ENCODE results near the gene LPCAT2. TPM values are rescaled to one million over a fixed set of nuclear protein-coding genes. Genes with fewer than 3 reads are reported as not detected.

LPCAT2 gene
- total and polyA plus RNA-seq, 2 of the 8 experiments (the other 6 are each of a cell fraction or from before 2014, with no cell fraction given): 2.2 to 10.6 TPM

DNA sequence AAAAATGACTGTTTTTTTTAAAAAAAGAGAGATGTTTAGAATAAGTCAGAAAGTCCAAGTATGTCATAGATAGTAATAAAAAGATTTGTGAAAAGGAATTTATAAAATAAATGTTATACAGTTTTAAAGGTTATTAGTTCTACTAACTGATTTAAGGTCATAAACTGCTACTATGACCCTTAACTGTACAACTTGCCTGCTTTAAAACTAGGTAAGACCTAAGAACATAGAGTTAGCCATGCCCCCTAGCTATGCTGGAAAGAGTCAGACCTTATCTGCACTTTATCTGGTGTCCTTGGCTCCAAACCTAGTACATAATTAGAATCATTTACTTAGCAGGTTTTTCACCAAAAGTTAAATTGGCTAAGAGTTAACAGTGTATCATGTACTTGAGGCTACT is 123.4 kb downstream of the LPCAT2 start:
- Histone ChIP-seq H3K79me2 (ENCODE audit: control insufficient read depth in 1 of 2, insufficient read depth in 2 of 2, low read length in 2 of 2) (no peaks in the 10 kb centered on the region), H4K20me1 (replicated peaks in 1 of 2; ENCODE audit: control insufficient read depth in 1 of 2, insufficient read depth in 2 of 2, low read length in 2 of 2) (no peaks in the 10 kb centered on the region), H3K23ac (ENCODE audit: insufficient read length) (no peak overlapping the region), H2BK15ac (ENCODE audit: low read length) (no peak overlapping the region), H2AFZ (ENCODE audit: low read length) (no peak overlapping the region), H2AK5ac (ENCODE audit: low read depth, low read length) (no peak overlapping the region), H3K4ac (replicated peaks; ENCODE audit: insufficient read length, low read depth, low read length) (no peak overlapping the region), H3K14ac (ENCODE audit: insufficient read length) (no peak overlapping the region), H3K9me3 (ENCODE audit: insufficient read depth in 2 of 2, low read depth in 1 of 2, low read length in 1 of 2) (peaks cover 19 to 27% of the 10 kb centered on the region in 2 experiments), H4K8ac (ENCODE audit: extremely low read depth, insufficient read depth, low read length) (no peak overlapping the region), H3K79me1 (ENCODE audit: low read depth, low read length) (no peaks in the 10 kb centered on the region), H2BK20ac (ENCODE audit: low read length) (no peak overlapping the region), H3K18ac (ENCODE audit: extremely low read depth, low read length) (no peak overlapping the region), H2BK120ac (replicated peaks; ENCODE audit: low read depth, low read length) (no peak overlapping the region), H3K27me3 (replicated peaks in 1 of 4; ENCODE audit: control insufficient read depth in 3 of 4, extremely low read depth in 1 of 4, insufficient read depth in 3 of 4, low read length in 3 of 4) (no peaks in the 10 kb centered on the region; a peak in 1 of 7 replicates), H3K36me3 (ENCODE audit: control insufficient read depth in 2 of 4, insufficient read depth in 4 of 4, low read length in 3 of 4) (no peaks in the 10 kb centered on the region), H4K91ac (replicated peaks; ENCODE audit: insufficient read length, low read length) (no peak overlapping the region), H3K23me2 (ENCODE audit: low read depth, low read length) (no peaks in the 10 kb centered on the region; the same call in 1 of the 2 replicates), H3K56ac (replicated peaks; ENCODE audit: insufficient read length, low read depth, low read length) (no peak overlapping the region), H4K5ac (ENCODE audit: insufficient read length, low read depth, low read length) (no peak overlapping the region), H3K27ac (ENCODE audit: low read depth, low read length) (no peak overlapping the region), H3K4me1 (replicated peaks in 1 of 4; ENCODE audit: control insufficient read depth in 3 of 4, insufficient read depth in 4 of 4, low read length in 3 of 4) (peaks cover 0 to 3% (median 0%) of the 10 kb centered on the region in 4 experiments; a peak in 1 of 7 replicates), H3K9ac (replicated peaks in 1 of 4; ENCODE audit: extremely low read depth in 1 of 4, low read depth in 3 of 4, low read length in 3 of 4) (no peak overlapping the region), H3K4me2 (ENCODE audit: insufficient read depth in 1 of 2, low read depth in 2 of 2, low read length in 2 of 2) (no peak overlapping the region), H3K4me3 (ENCODE audit: extremely low read depth in 1 of 4, insufficient read depth in 2 of 4, low read depth in 3 of 4, low read length in 4 of 4) (no peak overlapping the region), H2BK5ac (ENCODE audit: low read depth, low read length) (no peak overlapping the region), H2BK12ac (ENCODE audit: low read depth, low read length) (no peak overlapping the region)
- DNase-seq (ENCODE audit: low read depth in 1 of 2, low spot score in 2 of 2) (no peak), FAIRE-seq (no peak)
- TF ChIP-seq CHD2 (IDR thresholded peaks at IDR 0.05; ENCODE audit: low read length) (no peak), GABPA (IDR thresholded peaks at IDR 0.05; ENCODE audit: borderline replicate concordance, insufficient read depth, low read length) (no peak), TCF12 (IDR thresholded peaks at IDR 0.05; ENCODE audit: low read depth, low read length) (no peak), KDM1A (IDR thresholded peaks at IDR 0.05; ENCODE audit: borderline replicate concordance, low read length) (no peak)
- ChIA-PET POLR2A (ENCODE audit: partially characterized antibody) (no interaction called here), CTCF (ENCODE audit: partially characterized antibody) (interaction anchor here (1.8 kb wide), 1 partner anchor 9 kb away, joined by 5 read pairs; no protein-coding TSS in a partner anchor)
